ENCODE data around the gene TINAG.

The TINAG gene

GRCh38 chr6:54391577-54391976 lies 83.3 kb downstream of the TINAG start:
- Histone ChIP-seq H3K9me3 (ENCODE audit: control insufficient read depth, low read length) (no peaks in the 10 kb centered on the region), H3K27me3 (ENCODE audit: control insufficient read depth, insufficient read depth, low read length) (no peaks in the 10 kb centered on the region), H3K4me3 (ENCODE audit: low read length) (no peak overlapping the region), H3K4me1 (ENCODE audit: control insufficient read depth, insufficient read depth, low read length) (no peaks in the 10 kb centered on the region), H3K36me3 (ENCODE audit: control insufficient read depth, insufficient read depth, low read length) (no peaks in the 10 kb centered on the region), H3K9ac (ENCODE audit: low read length) (no peak overlapping the region)

DNA sequence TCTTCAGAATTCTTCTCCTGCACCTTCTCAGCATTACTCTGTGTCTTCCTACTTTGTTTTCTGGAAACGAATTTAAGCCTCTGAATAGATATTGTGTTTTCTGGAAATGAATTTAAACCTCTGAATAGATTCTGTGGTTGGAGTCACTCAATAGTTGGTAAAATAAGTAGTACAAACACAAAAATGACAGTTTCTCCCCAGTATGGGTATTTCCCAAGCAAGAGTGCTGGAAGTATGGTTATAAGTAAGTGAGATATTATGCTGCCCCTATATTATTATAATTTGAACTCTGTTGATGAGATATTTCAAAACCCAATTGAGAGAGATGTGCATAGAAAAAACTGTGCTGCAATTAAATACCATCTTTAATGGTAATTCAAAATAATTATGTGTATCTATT lies 94.9 kb downstream of the TINAG start:
- H3K4me1 ChIP-seq (ENCODE audit: control insufficient read depth, insufficient read depth, low read length) = no peaks in the 10 kb centered on the region
- no peaks in the 10 kb centered on the region for H3K9me3 ChIP-seq (ENCODE audit: control insufficient read depth, low read length)
- H3K4me3 ChIP-seq (ENCODE audit: low read length) = no peak overlapping the region
- no peaks in the 10 kb centered on the region for H3K36me3 ChIP-seq (ENCODE audit: control insufficient read depth, insufficient read depth, low read length)
- no peaks in the 10 kb centered on the region for H3K27me3 ChIP-seq (ENCODE audit: control insufficient read depth, insufficient read depth, low read length)
- H3K9ac ChIP-seq (ENCODE audit: low read length) = no peak overlapping the region

DNA sequence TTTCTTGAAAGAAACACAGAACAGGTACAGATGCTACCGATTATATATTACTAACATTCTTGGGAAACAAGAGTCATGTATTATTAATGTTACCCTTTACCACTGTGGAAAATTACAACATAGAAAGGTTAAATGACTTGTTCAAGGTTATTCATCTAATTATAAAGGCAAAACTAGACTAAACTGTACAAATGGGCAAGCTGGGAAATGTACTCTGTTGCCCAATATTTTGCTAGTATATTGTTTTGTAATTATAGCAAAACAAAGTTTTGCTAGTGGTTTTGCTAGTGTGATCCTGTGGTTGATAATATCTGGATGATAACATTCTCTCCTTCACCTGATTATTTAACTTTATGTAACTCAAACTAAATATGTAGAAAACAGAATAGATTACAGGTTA lies 96.5 kb downstream of the TINAG start:
- Histone ChIP-seq H3K9me3 (ENCODE audit: control insufficient read depth, low read length) (no peaks in the 10 kb centered on the region), H3K4me1 (ENCODE audit: control insufficient read depth, insufficient read depth, low read length) (no peaks in the 10 kb centered on the region), H3K9ac (ENCODE audit: low read length) (no peak overlapping the region), H3K27me3 (ENCODE audit: control insufficient read depth, insufficient read depth, low read length) (no peaks in the 10 kb centered on the region), H3K36me3 (ENCODE audit: control insufficient read depth, insufficient read depth, low read length) (no peaks in the 10 kb centered on the region), H3K4me3 (ENCODE audit: low read length) (no peak overlapping the region)

- Histone ChIP-seq H3K9ac (ENCODE audit: low read length) (no peak overlapping the region), H3K4me1 (ENCODE audit: control insufficient read depth, insufficient read depth, low read length) (no peaks in the 10 kb centered on the region), H3K4me3 (ENCODE audit: low read length) (no peak overlapping the region), H3K27me3 (ENCODE audit: control insufficient read depth, insufficient read depth, low read length) (no peaks in the 10 kb centered on the region), H3K36me3 (ENCODE audit: control insufficient read depth, insufficient read depth, low read length) (no peaks in the 10 kb centered on the region), H3K9me3 (ENCODE audit: control insufficient read depth, low read length) (no peaks in the 10 kb centered on the region)
These were observed 103.5 kb downstream of the TINAG start for GRCh38 chr6:54411767-54412166.

DNA sequence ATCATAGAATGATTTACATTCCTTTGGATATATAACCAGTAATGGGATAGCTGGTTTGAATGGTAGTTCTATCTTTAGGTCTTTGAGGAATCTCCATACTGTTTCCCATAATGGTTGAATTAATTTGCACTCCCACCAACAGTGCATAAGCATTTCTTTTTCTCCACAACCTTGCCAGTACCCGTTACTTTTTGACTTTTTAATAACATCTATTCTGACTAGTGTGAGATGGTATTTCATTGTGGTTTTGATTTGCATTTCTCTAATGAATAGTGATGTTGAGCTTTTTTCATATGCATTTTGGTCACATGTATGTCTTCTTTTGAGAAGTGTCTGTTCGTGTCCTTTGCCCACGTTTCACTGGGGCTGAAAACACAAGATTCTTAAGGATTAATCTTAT lies 107.3 kb downstream of the TINAG start:
- Histone ChIP-seq H3K36me3 (ENCODE audit: control insufficient read depth, insufficient read depth, low read length) (no peaks in the 10 kb centered on the region), H3K9me3 (ENCODE audit: control insufficient read depth, low read length) (no peaks in the 10 kb centered on the region), H3K4me3 (ENCODE audit: low read length) (no peak overlapping the region), H3K4me1 (ENCODE audit: control insufficient read depth, insufficient read depth, low read length) (no peaks in the 10 kb centered on the region), H3K9ac (ENCODE audit: low read length) (no peak overlapping the region), H3K27me3 (ENCODE audit: control insufficient read depth, insufficient read depth, low read length) (no peaks in the 10 kb centered on the region)

DNA sequence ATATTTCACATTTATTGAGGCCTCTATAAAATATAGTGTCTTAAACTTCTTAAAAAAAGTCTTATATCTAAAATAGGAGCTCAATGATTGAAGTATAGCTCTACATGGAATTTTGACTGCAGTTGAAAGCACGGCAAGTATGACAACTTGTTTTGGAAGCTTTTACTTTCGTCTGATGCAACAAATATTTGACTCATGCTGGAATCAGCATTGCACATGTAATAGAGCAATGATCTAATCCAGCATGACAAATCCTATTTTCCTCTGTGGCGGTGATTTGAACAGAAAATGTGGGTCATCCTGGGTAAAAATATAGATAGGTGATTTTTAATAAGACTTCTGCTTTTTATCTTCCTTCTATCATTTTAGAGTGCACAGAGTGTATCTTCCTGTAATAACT lies 111.6 kb downstream of the TINAG start:
- Histone ChIP-seq H3K4me1 (ENCODE audit: control insufficient read depth, insufficient read depth, low read length) (no peaks in the 10 kb centered on the region), H3K9me3 (ENCODE audit: control insufficient read depth, low read length) (no peaks in the 10 kb centered on the region), H3K27me3 (ENCODE audit: control insufficient read depth, insufficient read depth, low read length) (no peaks in the 10 kb centered on the region), H3K9ac (ENCODE audit: low read length) (no peak overlapping the region), H3K36me3 (ENCODE audit: control insufficient read depth, insufficient read depth, low read length) (no peaks in the 10 kb centered on the region), H3K4me3 (ENCODE audit: low read length) (no peak overlapping the region)

- no peaks in the 10 kb centered on the region for H3K4me1 ChIP-seq (ENCODE audit: control insufficient read depth, insufficient read depth, low read length)
- no peak overlapping the region for H3K9ac ChIP-seq (ENCODE audit: low read length)
- H3K36me3 ChIP-seq (ENCODE audit: control insufficient read depth, insufficient read depth, low read length) = no peaks in the 10 kb centered on the region
- no peak overlapping the region for H3K4me3 ChIP-seq (ENCODE audit: low read length)
- no peaks in the 10 kb centered on the region for H3K9me3 ChIP-seq (ENCODE audit: control insufficient read depth, low read length)
- no peaks in the 10 kb centered on the region for H3K27me3 ChIP-seq (ENCODE audit: control insufficient read depth, insufficient read depth, low read length)
These were observed 118.8 kb downstream of the TINAG start for GRCh38 chr6:54426995-54427394.

DNA sequence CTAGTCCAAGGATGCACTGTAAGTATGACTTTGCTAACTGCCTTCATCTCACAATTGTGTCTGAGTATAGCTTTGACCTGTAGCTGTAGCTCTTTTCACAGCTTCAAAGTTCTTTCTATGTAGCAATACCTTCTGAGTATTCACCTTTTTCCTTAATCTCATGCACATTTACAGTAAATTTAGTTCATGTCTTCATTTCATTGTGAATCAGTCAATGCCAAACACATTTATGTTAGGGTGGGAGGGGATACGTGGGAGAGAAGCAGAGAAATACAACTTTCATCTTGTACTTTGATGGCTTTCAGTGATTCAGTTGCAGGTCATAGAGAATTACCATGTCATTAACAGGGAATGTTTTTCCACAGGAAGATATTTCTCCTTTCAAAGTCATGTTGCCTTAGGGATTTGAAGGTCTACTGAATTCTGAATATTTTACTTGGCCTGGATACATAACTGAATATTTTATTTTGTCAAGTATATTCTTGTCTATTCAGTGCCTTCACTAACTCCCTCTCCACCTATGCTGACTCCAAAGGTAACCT lies 119.2 kb downstream of the TINAG start:
- no peak overlapping the region for H3K9ac ChIP-seq (ENCODE audit: low read length)
- H3K9me3 ChIP-seq (ENCODE audit: control insufficient read depth, low read length) = no peaks in the 10 kb centered on the region
- H3K36me3 ChIP-seq (ENCODE audit: control insufficient read depth, insufficient read depth, low read length) = no peaks in the 10 kb centered on the region
- H3K4me1 ChIP-seq (ENCODE audit: control insufficient read depth, insufficient read depth, low read length) = no peaks in the 10 kb centered on the region
- no peaks in the 10 kb centered on the region for H3K27me3 ChIP-seq (ENCODE audit: control insufficient read depth, insufficient read depth, low read length)
- no peak overlapping the region for H3K4me3 ChIP-seq (ENCODE audit: low read length)

GRCh38 chr6:54428431-54428830 lies 120.2 kb downstream of the TINAG start:
- Histone ChIP-seq H3K27me3 (ENCODE audit: control insufficient read depth, insufficient read depth, low read length) (no peaks in the 10 kb centered on the region), H3K4me1 (ENCODE audit: control insufficient read depth, insufficient read depth, low read length) (no peaks in the 10 kb centered on the region)

GRCh38 chr6:54431466-54431865 lies 123.2 kb downstream of the TINAG start:
- Histone ChIP-seq H3K9ac (ENCODE audit: low read length) (no peak overlapping the region), H3K36me3 (ENCODE audit: control insufficient read depth, insufficient read depth, low read length) (no peaks in the 10 kb centered on the region), H3K27me3 (ENCODE audit: control insufficient read depth, insufficient read depth, low read length) (no peaks in the 10 kb centered on the region), H3K4me1 (ENCODE audit: control insufficient read depth, insufficient read depth, low read length) (no peaks in the 10 kb centered on the region), H3K9me3 (ENCODE audit: control insufficient read depth, low read length) (no peaks in the 10 kb centered on the region), H3K4me3 (ENCODE audit: low read length) (no peak overlapping the region)

More at GRCh38 chr6:54428431-54428830, 120.2 kb downstream of the TINAG start:
- Histone ChIP-seq H3K36me3 (ENCODE audit: control insufficient read depth, insufficient read depth, low read length) (no peaks in the 10 kb centered on the region), H3K9ac (ENCODE audit: low read length) (no peak overlapping the region), H3K4me3 (ENCODE audit: low read length) (no peak overlapping the region), H3K9me3 (ENCODE audit: control insufficient read depth, low read length) (no peaks in the 10 kb centered on the region)

Data from mucosa of stomach (tissue), 1 donor.